Testis (tissue), 2 donors: ENCODE data around the gene CUL1.

ENCODE experiments used
- POLR2A ChIP-seq: fragments of 450-650 bp; IDR thresholded peaks from one replicate; pipeline ENCODE4 v1.6.1; 2017; ENCODE audit warnings: antibody characterized with exemption, mild to moderate bottlenecking, moderate library complexity
- TF ChIP-seq, protein P1 (sequence below), 3 experiments: fragments of 450-650 bp in 2 of 3; fragments of 200-600 bp in 1 of 3; sonication (generic) in 1 of 3; IDR thresholded peaks; one replicate each; pipeline ENCODE4 v1.5.1; 2016 to 2019; ENCODE audit warnings: antibody characterized with exemption in 3 of 3, mild to moderate bottlenecking in 2 of 3, moderate library complexity in 1 of 3

DNA sequence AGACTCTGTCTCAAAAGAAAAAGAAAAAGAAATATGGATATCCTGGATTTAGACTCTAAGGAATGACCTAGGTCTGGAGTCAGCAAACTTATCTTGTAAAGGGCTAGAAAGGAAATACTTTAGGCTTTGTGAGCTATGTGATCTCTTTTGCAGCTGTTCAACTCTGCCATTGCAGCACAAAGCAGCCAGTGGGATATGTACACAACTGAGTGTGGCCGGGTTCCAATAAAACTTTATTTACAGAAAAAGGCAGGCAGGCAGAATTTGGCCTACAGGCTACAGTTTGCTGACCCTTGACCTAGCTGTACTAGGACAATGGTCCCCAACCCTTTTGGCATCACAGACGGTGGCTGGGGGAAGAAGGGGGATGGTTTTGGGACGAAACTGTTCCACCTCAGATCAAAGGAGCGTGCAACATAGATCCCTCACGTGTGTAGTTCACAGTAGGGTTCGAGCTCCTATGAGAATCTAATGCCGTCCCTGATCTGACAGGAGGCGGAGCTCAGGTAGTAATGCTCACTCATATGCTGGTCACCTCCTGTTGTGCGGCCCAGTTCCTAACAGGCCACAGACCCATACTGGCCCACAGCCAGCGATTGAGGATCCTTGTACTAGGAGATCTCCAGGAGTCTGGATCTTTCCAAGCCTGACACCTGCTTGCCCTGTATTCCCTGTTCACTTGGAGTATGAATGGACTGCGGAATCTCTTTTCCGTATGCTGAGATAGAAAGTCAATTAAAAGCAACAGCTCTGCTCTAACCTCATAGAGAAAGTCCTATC, 63.0 kb downstream of the CUL1 start:
- TF ChIP-seq, protein P1, sequence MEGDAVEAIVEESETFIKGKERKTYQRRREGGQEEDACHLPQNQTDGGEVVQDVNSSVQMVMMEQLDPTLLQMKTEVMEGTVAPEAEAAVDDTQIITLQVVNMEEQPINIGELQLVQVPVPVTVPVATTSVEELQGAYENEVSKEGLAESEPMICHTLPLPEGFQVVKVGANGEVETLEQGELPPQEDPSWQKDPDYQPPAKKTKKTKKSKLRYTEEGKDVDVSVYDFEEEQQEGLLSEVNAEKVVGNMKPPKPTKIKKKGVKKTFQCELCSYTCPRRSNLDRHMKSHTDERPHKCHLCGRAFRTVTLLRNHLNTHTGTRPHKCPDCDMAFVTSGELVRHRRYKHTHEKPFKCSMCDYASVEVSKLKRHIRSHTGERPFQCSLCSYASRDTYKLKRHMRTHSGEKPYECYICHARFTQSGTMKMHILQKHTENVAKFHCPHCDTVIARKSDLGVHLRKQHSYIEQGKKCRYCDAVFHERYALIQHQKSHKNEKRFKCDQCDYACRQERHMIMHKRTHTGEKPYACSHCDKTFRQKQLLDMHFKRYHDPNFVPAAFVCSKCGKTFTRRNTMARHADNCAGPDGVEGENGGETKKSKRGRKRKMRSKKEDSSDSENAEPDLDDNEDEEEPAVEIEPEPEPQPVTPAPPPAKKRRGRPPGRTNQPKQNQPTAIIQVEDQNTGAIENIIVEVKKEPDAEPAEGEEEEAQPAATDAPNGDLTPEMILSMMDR (IDR thresholded peaks at IDR 0.05), result no peak
- no peak for TF ChIP-seq POLR2A
